AG10803 (cell line): ENCODE results near the gene ZNHIT6.

Source experiments
- DNase-seq: peaks from one replicate; pipeline ENCODE4 v3.0.0; 2010; ENCODE audit warnings: low read depth
- H3K4me3 ChIP-seq: 2 replicates; pipeline ENCODE4 v1.5.1; 2011; ENCODE audit warnings: mild to moderate bottlenecking, low read length, control low read depth
- CTCF ChIP-seq: conservative IDR thresholded peaks from 2 replicates; pipeline ENCODE4 v1.5.1; 2011; ENCODE audit warnings: mild to moderate bottlenecking, low read length, control low read depth, inconsistent platforms

Gene ZNHIT6

DNA sequence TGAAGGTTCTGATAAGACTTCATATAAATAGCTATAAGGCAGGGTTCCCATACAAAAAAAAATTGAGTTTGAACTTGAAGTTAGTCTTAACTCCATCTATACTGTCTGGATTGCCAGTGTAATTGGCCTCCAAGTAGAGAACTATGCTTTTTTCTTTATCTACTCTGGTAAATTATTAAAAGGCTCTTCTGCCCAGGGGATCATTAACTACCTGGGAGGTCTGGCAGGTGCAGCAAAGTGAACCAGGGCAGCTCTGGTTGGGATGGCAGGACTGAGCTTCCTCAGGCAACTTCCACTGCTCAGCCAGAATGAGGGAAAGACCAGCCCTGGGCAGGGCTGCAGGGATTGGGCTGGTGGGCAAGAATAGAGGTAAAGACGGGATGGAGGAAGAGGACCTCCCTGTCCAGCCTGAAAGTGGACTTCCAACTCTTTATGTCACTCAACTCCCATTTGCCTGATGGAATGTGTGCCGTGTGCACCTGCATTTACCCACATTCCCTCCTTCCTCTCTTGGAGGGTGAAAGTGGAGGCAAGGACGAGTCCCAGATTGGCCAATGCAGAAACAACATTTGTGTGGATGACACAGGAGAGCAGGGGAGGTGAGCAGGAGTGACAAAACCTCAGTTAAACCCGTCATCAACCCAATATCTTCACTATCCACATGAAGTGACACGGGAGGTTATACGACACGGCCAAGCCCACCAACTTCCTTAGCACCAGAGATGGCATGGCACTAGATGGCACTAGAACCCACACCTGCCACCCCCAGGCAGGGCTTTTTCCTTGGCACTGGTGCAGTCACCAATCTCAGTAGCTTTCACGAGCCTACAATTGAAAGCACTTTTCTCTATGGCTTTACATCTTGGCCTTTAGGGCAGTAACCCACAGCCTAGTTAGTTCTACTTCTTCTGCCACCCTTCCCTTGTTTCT lies 102.5 kb downstream of the ZNHIT6 start:
- no peak for DNase-seq
- no peak; the same call in 1 of the 2 replicates for TF ChIP-seq CTCF
- no peak overlapping the region for H3K4me3 ChIP-seq

GRCh38 chr1:85604298-85604997 lies 103.8 kb downstream of the ZNHIT6 start:
- TF ChIP-seq CTCF, result no peak

GRCh38 chr1:85603086-85603880 lies 105.0 kb downstream of the ZNHIT6 start:
- no peak for DNase-seq
- no peak overlapping the region for H3K4me3 ChIP-seq
- TF ChIP-seq CTCF, result no peak

More at GRCh38 chr1:85604298-85604997, 103.8 kb downstream of the ZNHIT6 start:
- no peak for DNase-seq
- no peak overlapping the region for H3K4me3 ChIP-seq

GRCh38 chr1:85602571-85602970 lies 105.7 kb downstream of the ZNHIT6 start:
- H3K4me3 ChIP-seq, result no peak overlapping the region
- TF ChIP-seq CTCF, result no peak
- DNase-seq, result no peak

DNA sequence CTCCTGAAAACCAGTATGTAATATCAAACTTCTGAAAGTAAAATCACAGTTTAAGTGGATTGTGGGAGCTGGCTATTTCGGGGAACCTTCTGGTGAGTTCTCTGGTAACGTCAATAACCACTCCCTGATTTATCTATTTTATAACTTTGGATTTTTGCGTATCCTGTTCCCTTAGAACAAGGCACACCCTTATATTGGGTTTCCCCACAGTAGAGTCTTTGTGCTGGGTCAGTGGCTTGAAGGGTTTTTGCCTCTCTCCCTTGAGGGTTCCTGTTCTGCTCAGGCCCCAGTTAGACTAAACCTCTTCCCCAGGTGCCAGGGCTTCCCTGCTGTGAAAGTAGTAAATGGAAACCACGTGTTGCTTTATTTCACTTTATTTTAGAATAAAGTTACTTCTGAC lies 106.3 kb downstream of the ZNHIT6 start:
- no peak for DNase-seq
- no peak for TF ChIP-seq CTCF

GRCh38 chr1:85599681-85600080 lies 108.6 kb downstream of the ZNHIT6 start:
- no peak for DNase-seq
- H3K4me3 ChIP-seq, result no peak overlapping the region
- TF ChIP-seq CTCF, result no peak

More for the DNA sequence above, 106.3 kb downstream of the ZNHIT6 start:
- H3K4me3 ChIP-seq, result no peak overlapping the region
